Chondrocyte (in vitro differentiated cells): ENCODE measurements around the gene PACSIN1. TPM values are rescaled to one million over a fixed set of nuclear protein-coding genes. Genes with fewer than 3 reads are reported as not detected.
A peak's percentile ranks its signal among the peaks of the same experiment; 100 is the strongest.

Experiments used
- DNase-seq: peaks from one replicate; pipeline ENCODE4 v3.0.0; 2021; ENCODE audit warnings: mixed read lengths, low spot score
- H3K27ac Mint-ChIP-seq: one replicate; pipeline ENCODE4 v1.8.0; 2021; ENCODE audit warnings: mild to moderate bottlenecking, moderate library complexity, mixed read lengths; ENCODE audit not compliant: unreplicated experiment
- H3K27me3 Mint-ChIP-seq: 2 replicates; pipeline ENCODE4 v1.8.0; 2021; ENCODE audit warnings: low read depth, mixed read lengths
- H3K36me3 Mint-ChIP-seq: 2 replicates; pipeline ENCODE4 v1.8.0; 2021; ENCODE audit warnings: low read depth, mixed read lengths
- H3K4me1 Mint-ChIP-seq: 2 replicates; pipeline ENCODE4 v1.8.0; 2021; ENCODE audit warnings: low read depth, mild to moderate bottlenecking, mixed read lengths
- H3K4me3 Mint-ChIP-seq: one replicate; pipeline ENCODE4 v1.8.0; 2021; ENCODE audit warnings: mild to moderate bottlenecking, moderate library complexity, mixed read lengths; ENCODE audit not compliant: unreplicated experiment
- H3K9me3 Mint-ChIP-seq: 2 replicates; pipeline ENCODE4 v1.8.0; 2021; ENCODE audit warnings: low read depth, mixed read lengths
- CTCF ChIP-seq: fragments of 200-600 bp; sonication (generic); IDR thresholded peaks from 2 replicates; pipeline ENCODE4 v1.5.0; 2021; ENCODE audit warnings: antibody characterized with exemption, mild to moderate bottlenecking, moderate library complexity
- total RNA-seq: library from RNA; stranded (reverse); gene quantifications from 3 replicates; pipeline ENCODE4 v1.2.1, GENCODE V29; 2021

PACSIN1 gene
- total RNA-seq, 1 donor from 2014 or later: 0.15 TPM

DNA sequence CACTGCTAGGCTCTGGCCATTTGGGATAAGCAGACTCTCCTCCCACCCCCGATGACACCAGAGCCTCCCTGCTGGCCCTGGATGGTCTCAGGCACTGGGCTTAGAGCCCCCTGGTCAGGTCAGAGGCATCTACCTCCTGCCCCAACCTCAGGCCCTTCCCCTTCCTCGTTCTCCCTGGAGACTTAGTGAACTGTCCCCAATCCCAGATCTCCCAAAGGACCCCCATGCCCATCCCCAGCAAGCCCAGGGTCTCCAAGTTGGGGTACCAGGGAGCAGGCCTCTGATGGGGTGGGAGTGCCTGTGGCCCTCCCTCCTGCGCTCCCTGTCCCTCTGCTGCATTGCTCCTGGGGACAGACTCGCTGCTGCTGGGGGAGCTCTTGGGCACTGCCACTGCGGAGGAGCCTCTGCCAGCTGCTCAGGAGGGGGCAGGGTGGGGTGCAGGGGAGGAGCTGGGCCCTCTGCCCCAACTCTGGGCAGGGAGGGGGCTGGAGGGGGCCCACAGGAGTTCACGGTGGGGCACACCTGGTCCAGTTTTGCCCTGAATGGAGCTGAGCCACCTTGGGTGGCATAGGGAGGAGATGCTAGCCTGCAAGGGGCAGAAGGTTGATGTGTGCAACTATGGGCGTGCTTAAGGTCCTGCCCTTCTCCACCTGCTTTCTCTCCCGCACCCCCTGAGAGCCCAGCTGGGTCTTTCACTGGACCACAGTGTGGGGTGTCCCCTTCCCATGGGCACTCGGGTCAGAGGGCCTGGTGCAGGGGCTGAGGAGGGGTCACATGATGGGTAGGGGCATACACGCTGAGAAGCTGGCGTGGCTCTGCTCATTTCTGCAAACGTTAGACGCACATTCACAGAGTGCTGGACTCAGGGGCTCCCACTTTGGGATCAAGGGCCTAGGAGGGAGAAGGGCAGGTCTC lies 49.9 kb downstream of the PACSIN1 start:
- Mint-ChIP-seq H3K36me3 (no peaks in the 10 kb centered on the region), H3K4me1 (peaks cover 6% of the 10 kb centered on the region), H3K9me3 (no peaks in the 10 kb centered on the region), H3K27ac (no peak overlapping the region), H3K4me3 (no peak overlapping the region), H3K27me3 (peaks cover 8% of the 10 kb centered on the region)
- peak; percentile 62 for DNase-seq
- TF ChIP-seq CTCF: no peak

- peaks cover 6% of the 10 kb centered on the region for H3K4me1 Mint-ChIP-seq
- H3K9me3 Mint-ChIP-seq: no peaks in the 10 kb centered on the region
- peaks cover 8% of the 10 kb centered on the region for H3K27me3 Mint-ChIP-seq
- peak; percentile 67 for DNase-seq
- H3K27ac Mint-ChIP-seq: no peak overlapping the region
- H3K36me3 Mint-ChIP-seq: no peaks in the 10 kb centered on the region
- no peak for TF ChIP-seq CTCF
- H3K4me3 Mint-ChIP-seq: no peak overlapping the region
These were observed 50.8 kb downstream of the PACSIN1 start for GRCh38 chr6:34516391-34517324.

GRCh38 chr6:34517461-34517881 lies 51.6 kb downstream of the PACSIN1 start:
- H3K27ac Mint-ChIP-seq: no peak overlapping the region
- H3K36me3 Mint-ChIP-seq: no peaks in the 10 kb centered on the region
- TF ChIP-seq CTCF: no peak
- DNase-seq: peak; percentile 44
- no peaks in the 10 kb centered on the region for H3K9me3 Mint-ChIP-seq
- H3K27me3 Mint-ChIP-seq: peaks cover 8% of the 10 kb centered on the region
- no peak overlapping the region for H3K4me3 Mint-ChIP-seq
- H3K4me1 Mint-ChIP-seq: peaks cover 6% of the 10 kb centered on the region

- H3K9me3 Mint-ChIP-seq: no peaks in the 10 kb centered on the region
- peaks cover 6% of the 10 kb centered on the region for H3K4me1 Mint-ChIP-seq
These were observed 52.1 kb downstream of the PACSIN1 start for GRCh38 chr6:34517966-34518365.

More at GRCh38 chr6:34517966-34518365, 52.1 kb downstream of the PACSIN1 start:
- Mint-ChIP-seq H3K36me3 (no peaks in the 10 kb centered on the region), H3K27me3 (peaks cover 8% of the 10 kb centered on the region), H3K4me3 (no peak overlapping the region), H3K27ac (no peak overlapping the region)
- TF ChIP-seq CTCF: no peak
- peak; percentile 68 for DNase-seq
